SK-N-SH (cell line): Measurements from ENCODE around the gene MEIS2. TPM values are rescaled to one million over a fixed set of nuclear protein-coding genes. Genes with fewer than 3 reads are reported as not detected.

Source experiments
- CTCF ChIA-PET: fragments of 300-600, 350-600 bp; formaldehyde crosslinking; extraction: SDS; loops from one replicate; lab custom pipeline; 2021; lab: Yijun Ruan, JAX
- POLR2A ChIA-PET: fragments of 350-600 bp; sonication (Branson Sonifier 250); formaldehyde crosslinking; extraction: SDS; loops from one replicate; lab custom pipeline; 2020; ENCODE audit warnings: antibody characterized with exemption, inconsistent platforms; lab: Yijun Ruan, JAX
- DNase-seq: peaks from one replicate; pipeline ENCODE4 v3.0.0; 2012
- H2AFZ ChIP-seq: fragments of 200-600 bp; sonication (generic); 2 replicates; pipeline ENCODE4 v1.8.1; 2016; ENCODE audit warnings: antibody characterized with exemption, mild to moderate bottlenecking, low read depth
- H3F3A ChIP-seq: fragments of 200-600 bp; sonication (generic); replicated peaks from 2 replicates; pipeline ENCODE3; 2016; ENCODE audit warnings: antibody characterized with exemption, mild to moderate bottlenecking; ENCODE audit not compliant: insufficient read depth
- H3K27ac ChIP-seq, 2 experiments: fragments of 200-500 bp in 1 of 2; fragments of 200-600 bp in 1 of 2; sonication (Bioruptor generic) in 1 of 2; sonication (generic), shearing (Covaris generic) in 1 of 2; 2 replicates each; pipeline versions ENCODE4 v1.5.1 to v1.6.1; 2014 to 2016; ENCODE audit warnings: low read depth in 2 of 2, inconsistent platforms in 1 of 2, low read length in 1 of 2, mild to moderate bottlenecking in 1 of 2, mixed read lengths in 1 of 2
- H3K27me3 ChIP-seq: fragments of 200-600 bp; sonication (generic), shearing (Covaris generic); 2 replicates; pipeline ENCODE4 v1.6.1; 2016; ENCODE audit warnings: mixed run types; ENCODE audit not compliant: insufficient read depth
- H3K36me3 ChIP-seq, 2 experiments: fragments of 200-500 bp in 1 of 2; fragments of 200-600 bp in 1 of 2; sonication (Bioruptor generic) in 1 of 2; sonication (generic) in 1 of 2; replicated peaks in 1 of 2; 2 replicates each; pipeline versions ENCODE3 to v1.5.1; 2014 to 2016; ENCODE audit warnings: low read length in 1 of 2, mild to moderate bottlenecking in 1 of 2; ENCODE audit not compliant: insufficient read depth in 2 of 2, control insufficient read depth in 1 of 2
- H3K4me1 ChIP-seq, 2 experiments: fragments of 200-500 bp in 1 of 2; fragments of 200-600 bp in 1 of 2; sonication (Bioruptor generic) in 1 of 2; sonication (generic), shearing (Covaris generic) in 1 of 2; 2 replicates each; pipeline versions ENCODE4 v1.5.1 to v1.6.1; 2014 to 2016; ENCODE audit warnings: low read depth in 1 of 2, low read length in 1 of 2, mixed run types in 1 of 2; ENCODE audit not compliant: insufficient read depth in 2 of 2, control insufficient read depth in 1 of 2
- H3K4me2 ChIP-seq: fragments of 200-600 bp; sonication (generic), shearing (Covaris generic); 2 replicates; pipeline ENCODE4 v1.6.1; 2017; ENCODE audit warnings: mixed run types
- H3K4me3 ChIP-seq, 2 experiments: fragments of 200-500 bp in 1 of 2; fragments of 200-600 bp in 1 of 2; sonication (Bioruptor generic) in 1 of 2; sonication (generic), shearing (Covaris generic) in 1 of 2; 2 replicates each; pipeline versions ENCODE4 v1.5.1 to v1.8.1; 2014 to 2016; ENCODE audit warnings: low read depth in 2 of 2, inconsistent platforms in 1 of 2, low read length in 1 of 2, mild to moderate bottlenecking in 1 of 2, mixed read lengths in 1 of 2, moderate library complexity in 1 of 2
- H3K79me2 ChIP-seq: fragments of 200-600 bp; sonication (generic); 2 replicates; pipeline ENCODE4 v1.8.1; 2017; ENCODE audit warnings: mild to moderate bottlenecking; ENCODE audit not compliant: insufficient read depth
- H3K9ac ChIP-seq: fragments of 200-600 bp; sonication (generic); 2 replicates; pipeline ENCODE4 v1.6.1; 2017; ENCODE audit warnings: mixed run types
- H3K9me2 ChIP-seq: fragments of 200-600 bp; sonication (generic); 2 replicates; pipeline ENCODE4 v1.6.1; 2017; ENCODE audit warnings: mixed run types
- H3K9me3 ChIP-seq: fragments of 200-600 bp; sonication (generic); 2 replicates; pipeline ENCODE4 v1.6.1; 2017; ENCODE audit warnings: mixed run types, mild to moderate bottlenecking, moderate library complexity
- H4K20me1 ChIP-seq: fragments of 200-600 bp; sonication (generic); 2 replicates; pipeline ENCODE4 v1.6.1; 2017; ENCODE audit warnings: mild to moderate bottlenecking, mixed run types; ENCODE audit not compliant: insufficient read depth
- CHD2 ChIP-seq: fragments of 150-350 bp; IDR thresholded peaks from 2 replicates; pipeline ENCODE4 v1.6.1; 2018; ENCODE audit warnings: low read length; ENCODE audit not compliant: partially characterized antibody
- FOSL2 ChIP-seq: IDR thresholded peaks from 2 replicates; pipeline ENCODE4 v1.4.0; 2012; ENCODE audit warnings: low read depth, mild to moderate bottlenecking, moderate library complexity, borderline replicate concordance
- FOXM1 ChIP-seq: IDR thresholded peaks from 2 replicates; pipeline ENCODE4 v1.4.0; 2012; ENCODE audit warnings: low read depth, mild to moderate bottlenecking
- IRF3 ChIP-seq: fragments of 150-350 bp; IDR thresholded peaks from 2 replicates; pipeline ENCODE4 v1.6.1; 2016; ENCODE audit warnings: mild to moderate bottlenecking, low read depth, low read length
- MEF2A ChIP-seq: IDR thresholded peaks from 2 replicates; pipeline ENCODE4 v1.4.0; 2012; ENCODE audit warnings: low read depth, borderline replicate concordance
- NFIC ChIP-seq: IDR thresholded peaks from 2 replicates; pipeline ENCODE4 v1.4.0; 2012; ENCODE audit warnings: borderline replicate concordance
- PBX3 ChIP-seq: IDR thresholded peaks from 2 replicates; pipeline ENCODE4; 2012
- POLR2AphosphoS5 ChIP-seq: IDR thresholded peaks from 2 replicates; pipeline ENCODE4 v1.6.1; 2012; ENCODE audit warnings: low read depth, low read length
- RAD21 ChIP-seq: IDR thresholded peaks from 2 replicates; pipeline ENCODE4 v1.6.1; 2012; ENCODE audit warnings: mild to moderate bottlenecking, low read length
- RFX5 ChIP-seq: IDR thresholded peaks from 2 replicates; pipeline ENCODE4 v1.6.1; 2012; ENCODE audit warnings: mild to moderate bottlenecking, improper control_type of control experiment, low read length
- TEAD4 ChIP-seq: IDR thresholded peaks from 2 replicates; pipeline ENCODE4 v1.4.0; 2012; ENCODE audit warnings: mild to moderate bottlenecking, borderline replicate concordance; ENCODE audit not compliant: insufficient read depth
- WGBS: methylation state at CpG from one replicate; pipeline ENCODE4 v1.1.6; 2017; ENCODE audit warnings: low lambda C conversion rate; 5-methylcytosine and 5-hydroxymethylcytosine counted together
- polyA plus RNA-seq, 3 experiments: library from polyadenylated mRNA; depleted of rRNA; stranded (reverse); fragments of >200 nt; gene quantifications; 2 replicates each; pipeline ENCODE4 v1.2.3, GENCODE V29; 2012

Gene MEIS2
- polyA plus RNA-seq, 1 of the 3 experiments (the other 2 are of a cell fraction): 146 TPM

GRCh38 chr15:36958606-36959005, 141.7 kb downstream of the MEIS2 start:
- H3K9ac ChIP-seq: no peak overlapping the region
- peaks cover 18% of the 10 kb centered on the region for H3F3A ChIP-seq
- CTCF ChIA-PET: no interaction called here
- POLR2A ChIA-PET: no interaction called here
- no peaks in the 10 kb centered on the region for H3K27me3 ChIP-seq
- H4K20me1 ChIP-seq: peaks cover 25% of the 10 kb centered on the region; the same call in 1 of the 2 replicates
- H3K79me2 ChIP-seq: peaks cover 66% of the 10 kb centered on the region
- H3K4me2 ChIP-seq: no peak overlapping the region
- H3K27ac ChIP-seq: no peak overlapping the region; a peak in 2 of 4 replicates
- no peaks in the 10 kb centered on the region for H3K9me2 ChIP-seq
- no peak overlapping the region for H2AFZ ChIP-seq
- no peak overlapping the region for H3K4me3 ChIP-seq
- no peak for TF ChIP-seq MEF2A
- TF ChIP-seq FOXM1: no peak
- TF ChIP-seq CHD2: no peak
- no peak for TF ChIP-seq TEAD4
- TF ChIP-seq IRF3: no peak
- TF ChIP-seq RFX5: no peak
- no peak for TF ChIP-seq PBX3
- H3K36me3 ChIP-seq: peaks cover 35 to 66% of the 10 kb centered on the region in 2 experiments
- DNase-seq: no peak
- WGBS: 88% methylated on average over 1 of the region's 1 CpG
- H3K4me1 ChIP-seq: peaks cover 8 to 9% of the 10 kb centered on the region in 2 experiments; a peak in 3 of 4 replicates
- no peaks in the 10 kb centered on the region for H3K9me3 ChIP-seq

GRCh38 chr15:36954486-36954885, 145.9 kb downstream of the MEIS2 start:
- Histone ChIP-seq H3K9me2 (no peaks in the 10 kb centered on the region), H3K79me2 (peaks cover 71% of the 10 kb centered on the region), H3K4me3 (no peak overlapping the region), H3K4me2 (no peak overlapping the region), H3F3A (peaks cover 23% of the 10 kb centered on the region), H3K9me3 (no peaks in the 10 kb centered on the region), H3K4me1 (peaks cover 7 to 21% of the 10 kb centered on the region in 2 experiments; a peak in 3 of 4 replicates), H3K27me3 (no peaks in the 10 kb centered on the region), H4K20me1 (peaks cover 41% of the 10 kb centered on the region), H3K9ac (no peak overlapping the region), H3K27ac (no peak overlapping the region), H3K36me3 (peaks cover 39 to 69% of the 10 kb centered on the region in 2 experiments), H2AFZ (no peak overlapping the region)
- no peak for DNase-seq
- peak; percentile 29; the same call in 1 of the 2 replicates for TF ChIP-seq POLR2AphosphoS5
- TF ChIP-seq PBX3: peak; percentile 42; the same call in 1 of the 2 replicates
- no peak for TF ChIP-seq NFIC
- TF ChIP-seq FOSL2: peak; percentile 25; the same call in 1 of the 2 replicates
- no peak for TF ChIP-seq RAD21
- 88% methylated on average over 1 of the region's 1 CpG for WGBS
- CTCF ChIA-PET: interaction anchor here (2.1 kb wide), 1 partner anchor 14 kb away, joined by 4 read pairs; no protein-coding TSS in a partner anchor
- POLR2A ChIA-PET: no interaction called here
